HCT116 (cell line): ENCODE results near the gene NHSL2. TPM values are rescaled to one million over a fixed set of nuclear protein-coding genes. Genes with fewer than 3 reads are reported as not detected.

Experiments
- ATAC-seq: fragments of 200-7000 bp; cut with Tn5 transposase; 2 replicates; pipeline ENCODE4 v1.9.1; 2020; ENCODE audit warnings: mild to moderate bottlenecking, moderate library complexity
- BruUV-seq: library from RNA; stranded (reverse); fragments of 400-500 nt; replicated peaks from 2 replicates; lab custom pipeline; 2021; lab: Mats Ljungman, UMichigan
- CTCF ChIA-PET: fragments of 300-600 bp; sonication (Branson Sonifier 250); formaldehyde crosslinking; loops from one replicate; lab custom pipeline; 2021; ENCODE audit warnings: antibody characterized with exemption; lab: Charles Lee
- POLR2A ChIA-PET: fragments of 300-600, 350-600 bp; sonication (Branson Sonifier 250); formaldehyde crosslinking; loops from one replicate; lab custom pipeline; 2021; ENCODE audit warnings: antibody characterized with exemption; lab: Charles Lee
- RAD21 ChIA-PET, 2 experiments: fragments of 300-600 bp; sonication (Branson Sonifier 250); formaldehyde crosslinking; loops; one replicate each; lab custom pipeline; 2023; ENCODE audit warnings: low total read pairs in 2 of 2; ENCODE audit not compliant: uncharacterized antibody in 2 of 2, unreplicated experiment in 2 of 2, low non-redundant PET in 1 of 2; lab: Charles Lee
- DNase-seq: peaks from one replicate; pipeline ENCODE4 v3.0.0-alpha.2; 2010; ENCODE audit warnings: low read depth, low spot score
- H2AFZ ChIP-seq: fragments of 200-600 bp; shearing (Covaris generic), sonication (generic); 2 replicates; pipeline ENCODE4 v1.6.1; 2017; ENCODE audit warnings: low read depth, mixed run types, mixed read lengths, antibody characterized with exemption, low read length; ENCODE audit not compliant: poor library complexity, severe bottlenecking
- H3K27ac ChIP-seq: 2 replicates; pipeline ENCODE4 v1.5.1; 2012; ENCODE audit warnings: low read depth, low read length
- H3K27me3 ChIP-seq: fragments of 200-600 bp; sonication (generic); 2 replicates; pipeline ENCODE4 v1.6.1; 2016; ENCODE audit warnings: mixed run types, low read length, mixed read lengths; ENCODE audit not compliant: insufficient read depth
- H3K36me3 ChIP-seq, 2 experiments: fragments of 200-500 bp in 1 of 2; fragments of 200-600 bp in 1 of 2; sonication (Bioruptor generic) in 1 of 2; sonication (generic) in 1 of 2; 2 replicates each; pipeline versions ENCODE4 v1.5.1 to v1.6.1; 2014 to 2016; ENCODE audit warnings: low read length in 2 of 2, inconsistent platforms in 1 of 2, mixed read lengths in 1 of 2, mixed run types in 1 of 2; ENCODE audit not compliant: insufficient read depth in 2 of 2, control insufficient read depth in 1 of 2
- H3K4me1 ChIP-seq, 2 experiments: fragments of 200-600 bp in 1 of 2; sonication (generic) in 1 of 2; 2 replicates each; pipeline versions ENCODE4 v1.5.1 to v1.6.1; 2012 to 2017; ENCODE audit warnings: low read length in 2 of 2, inconsistent platforms in 1 of 2, mild to moderate bottlenecking in 1 of 2, mixed read lengths in 1 of 2, mixed run types in 1 of 2, moderate library complexity in 1 of 2; ENCODE audit not compliant: insufficient read depth in 2 of 2, control insufficient read depth in 1 of 2
- H3K4me2 ChIP-seq: fragments of 200-600 bp; sonication (generic); 2 replicates; pipeline ENCODE4 v1.6.1; 2017; ENCODE audit warnings: mixed run types, low read length, mixed read lengths
- H3K4me3 ChIP-seq, 2 experiments: fragments of 200-600 bp in 1 of 2; sonication (generic) in 1 of 2; replicated peaks in 1 of 2; 2 replicates each; pipeline ENCODE4 v1.5.1; 2011 to 2016; ENCODE audit warnings: low read length in 2 of 2, control low read depth in 1 of 2, low read depth in 1 of 2, mild to moderate bottlenecking in 1 of 2, mixed read lengths in 1 of 2, mixed run types in 1 of 2
- H3K79me2 ChIP-seq: fragments of 200-600 bp; sonication (generic); 2 replicates; pipeline ENCODE4 v1.6.1; 2017; ENCODE audit warnings: mild to moderate bottlenecking, mixed run types, low read length, moderate library complexity, mixed read lengths; ENCODE audit not compliant: insufficient read depth
- H3K9ac ChIP-seq: fragments of 200-600 bp; sonication (generic); 2 replicates; pipeline ENCODE4 v1.6.1; 2016; ENCODE audit warnings: low read length, mixed read lengths
- H3K9me2 ChIP-seq: fragments of 200-600 bp; sonication (generic), shearing (Covaris generic); 2 replicates; pipeline ENCODE4 v1.6.1; 2017; ENCODE audit warnings: mixed run types, mild to moderate bottlenecking, moderate library complexity; ENCODE audit not compliant: insufficient read depth
- H3K9me3 ChIP-seq, 2 experiments: fragments of 200-500 bp in 1 of 2; fragments of 200-600 bp in 1 of 2; sonication (Bioruptor generic) in 1 of 2; sonication (generic) in 1 of 2; 2 replicates each; pipeline ENCODE4 v1.6.1; 2014 to 2017; ENCODE audit warnings: low read length in 2 of 2, mixed read lengths in 2 of 2, inconsistent platforms in 1 of 2, low read depth in 1 of 2, mild to moderate bottlenecking in 1 of 2, mixed run types in 1 of 2, moderate library complexity in 1 of 2; ENCODE audit not compliant: control insufficient read depth in 1 of 2, insufficient read depth in 1 of 2
- H4K20me1 ChIP-seq: fragments of 200-600 bp; sonication (generic), shearing (Covaris generic); 2 replicates; pipeline ENCODE4 v1.6.1; 2017; ENCODE audit warnings: mixed run types, mild to moderate bottlenecking, moderate library complexity; ENCODE audit not compliant: insufficient read depth
- CEBPB ChIP-seq: IDR thresholded peaks from 2 replicates; pipeline ENCODE4 v1.6.1; 2012; ENCODE audit warnings: low read depth
- ELF1 ChIP-seq: IDR thresholded peaks from 2 replicates; pipeline ENCODE4 v1.6.1; 2012; ENCODE audit warnings: low read depth, borderline replicate concordance
- EZH2 ChIP-seq: fragments of 200-600 bp; sonication (generic); IDR thresholded peaks from 2 replicates; pipeline ENCODE4 v1.6.1; 2017; ENCODE audit warnings: antibody characterized with exemption, mixed run types
- EZH2phosphoT487 ChIP-seq: fragments of 200-600 bp; IDR thresholded peaks from 2 replicates; pipeline ENCODE4 v1.6.1; 2018; ENCODE audit warnings: antibody characterized with exemption, borderline replicate concordance
- FOSL1 ChIP-seq: IDR thresholded peaks from 2 replicates; pipeline ENCODE4 v1.6.1; 2012; ENCODE audit warnings: low read depth
- JUND ChIP-seq: IDR thresholded peaks from 2 replicates; pipeline ENCODE4 v1.6.1; 2012
- POLR2AphosphoS5 ChIP-seq: IDR thresholded peaks from 2 replicates; pipeline ENCODE4 v1.6.1; 2011; ENCODE audit warnings: mild to moderate bottlenecking, low read depth, low read length, moderate library complexity
- RAD21 ChIP-seq: IDR thresholded peaks from 2 replicates; pipeline ENCODE4 v1.6.1; 2012; ENCODE audit warnings: low read depth, mild to moderate bottlenecking
- SIN3A ChIP-seq: IDR thresholded peaks from 2 replicates; pipeline ENCODE4 v1.6.1; 2012; ENCODE audit warnings: low read depth
- SP1 ChIP-seq: IDR thresholded peaks from 2 replicates; pipeline ENCODE4 v1.6.1; 2012; ENCODE audit warnings: low read depth
- TCF7L2 ChIP-seq: IDR thresholded peaks from 2 replicates; pipeline ENCODE4 v1.7.0; 2011; ENCODE audit warnings: borderline replicate concordance, inconsistent platforms; ENCODE audit not compliant: insufficient read depth, insufficient read length; ENCODE audit errors: extremely low read depth
- YY1 ChIP-seq: IDR thresholded peaks from 2 replicates; pipeline ENCODE4 v1.6.1; 2011; ENCODE audit warnings: low read length, low read depth, moderate library complexity, mild to moderate bottlenecking; ENCODE audit not compliant: insufficient replicate concordance; ENCODE audit errors: extremely low read depth
- ZFX ChIP-seq: fragments of 450-650 bp; IDR thresholded peaks from 2 replicates; pipeline ENCODE4 v1.6.1; 2017
- ZNF274 ChIP-seq: fragments of 200-500 bp; sonication (Bioruptor generic); IDR thresholded peaks from 2 replicates; pipeline ENCODE4 v1.6.1; 2014; ENCODE audit warnings: mild to moderate bottlenecking, low read depth, low read length, inconsistent platforms
- intact Hi-C: fragments of 100-400 bp; cut with micrococcal nuclease; formaldehyde crosslinking; loops from 2 replicates; pipeline ENCODE4 v1.10.0; 2022
- total RNA-seq: library from RNA; stranded (reverse); gene quantifications from one replicate; pipeline ENCODE4 v1.2.1, GENCODE V29; 2021; ENCODE audit not compliant: unreplicated experiment
- TF ChIP-seq, protein P1 (sequence below), 3 experiments: fragments of 200-600 bp in 1 of 3; sonication (generic) in 1 of 3; IDR thresholded peaks in 2 of 3; conservative IDR thresholded peaks in 1 of 3; 2 replicates each; pipeline ENCODE4 v1.5.1; 2012 to 2017; ENCODE audit warnings: low read depth in 2 of 3, low read length in 2 of 3, antibody characterized with exemption in 1 of 3, borderline replicate concordance in 1 of 3, control low read depth in 1 of 3, mild to moderate bottlenecking in 1 of 3, mixed read lengths in 1 of 3, mixed run types in 1 of 3, moderate library complexity in 1 of 3; ENCODE audit not compliant: insufficient read depth in 1 of 3
- TF ChIP-seq, protein P2 (sequence below): IDR thresholded peaks from 2 replicates; pipeline ENCODE4 v1.6.1; 2011; ENCODE audit warnings: mild to moderate bottlenecking, low read length, moderate library complexity; ENCODE audit not compliant: insufficient replicate concordance; ENCODE audit errors: extremely low read depth

Gene NHSL2
- total RNA-seq, 1 experiment from 2014 or later: 0.22 TPM

DNA sequence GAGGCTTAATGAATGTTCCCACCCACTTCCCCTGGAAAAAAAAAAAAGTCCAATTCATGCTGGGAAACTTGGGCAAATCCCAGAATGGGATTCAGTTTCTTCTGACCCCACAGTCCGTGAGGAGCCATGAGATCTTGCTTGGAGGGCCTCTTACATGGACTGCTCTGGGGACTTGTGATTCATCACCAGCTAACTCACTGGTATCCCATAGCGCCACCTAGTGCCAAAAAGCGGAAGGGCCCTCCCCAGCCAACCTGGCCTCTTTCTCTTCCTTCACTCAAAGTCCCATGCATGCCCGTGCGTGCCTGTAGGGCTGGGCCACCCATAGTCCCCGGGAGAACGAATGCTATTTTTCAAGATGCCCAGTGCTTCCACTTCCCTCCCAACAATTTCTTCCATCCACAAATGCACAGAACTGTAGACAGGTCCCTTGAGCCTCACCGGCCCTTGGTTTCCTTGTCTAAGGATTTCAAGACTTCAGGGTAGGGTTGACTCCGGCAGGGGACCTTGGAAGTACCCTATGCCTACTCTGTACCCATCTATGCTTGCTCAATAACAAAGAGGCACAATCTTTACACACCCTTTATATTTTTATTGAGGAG lies 216.0 kb downstream of the NHSL2 start:
- Histone ChIP-seq H3K9me2 (no peaks in the 10 kb centered on the region), H3K27ac (no peak overlapping the region)
- BruUV-seq: no TSS peak
- POLR2A ChIA-PET: no interaction called here
- TF ChIP-seq, protein P1, sequence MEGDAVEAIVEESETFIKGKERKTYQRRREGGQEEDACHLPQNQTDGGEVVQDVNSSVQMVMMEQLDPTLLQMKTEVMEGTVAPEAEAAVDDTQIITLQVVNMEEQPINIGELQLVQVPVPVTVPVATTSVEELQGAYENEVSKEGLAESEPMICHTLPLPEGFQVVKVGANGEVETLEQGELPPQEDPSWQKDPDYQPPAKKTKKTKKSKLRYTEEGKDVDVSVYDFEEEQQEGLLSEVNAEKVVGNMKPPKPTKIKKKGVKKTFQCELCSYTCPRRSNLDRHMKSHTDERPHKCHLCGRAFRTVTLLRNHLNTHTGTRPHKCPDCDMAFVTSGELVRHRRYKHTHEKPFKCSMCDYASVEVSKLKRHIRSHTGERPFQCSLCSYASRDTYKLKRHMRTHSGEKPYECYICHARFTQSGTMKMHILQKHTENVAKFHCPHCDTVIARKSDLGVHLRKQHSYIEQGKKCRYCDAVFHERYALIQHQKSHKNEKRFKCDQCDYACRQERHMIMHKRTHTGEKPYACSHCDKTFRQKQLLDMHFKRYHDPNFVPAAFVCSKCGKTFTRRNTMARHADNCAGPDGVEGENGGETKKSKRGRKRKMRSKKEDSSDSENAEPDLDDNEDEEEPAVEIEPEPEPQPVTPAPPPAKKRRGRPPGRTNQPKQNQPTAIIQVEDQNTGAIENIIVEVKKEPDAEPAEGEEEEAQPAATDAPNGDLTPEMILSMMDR (IDR thresholded peaks at IDR 0.05 in 2 of 3, conservative IDR thresholded peaks at IDR 0.05 in 1 of 3; ENCODE audit: borderline replicate concordance in 1 of 3, insufficient read depth in 1 of 3, low read depth in 2 of 3, low read length in 2 of 3): peak; percentile 64 to 80 (median 71)
- TF ChIP-seq POLR2AphosphoS5 (no peak), RAD21 (peak; percentile 72)
- TF ChIP-seq, all 23 proteins: peak for 2
- Histone ChIP-seq H3K36me3 (no peaks in the 10 kb centered on the region), H2AFZ (no peak overlapping the region), H3K9ac (no peak overlapping the region), H3K9me3 (no peaks in the 10 kb centered on the region), H4K20me1 (no peaks in the 10 kb centered on the region), H3K4me1 (peaks cover 0 to 10% of the 10 kb centered on the region in 2 experiments; a peak in 1 of 4 replicates), H3K27me3 (no peaks in the 10 kb centered on the region), H3K4me2 (no peak overlapping the region), H3K4me3 (no peak overlapping the region), H3K79me2 (no peaks in the 10 kb centered on the region)
- ChIA-PET CTCF (interaction anchor here (0.9 to 1.2 kb wide), 4 partner anchors 11 to 108 kb away, joined by 3 to 5 read pairs (median 4); no protein-coding TSS in a partner anchor), RAD21 (interaction anchor here in 1 of 2 experiments (0.7 kb wide), 1 partner anchor 105 kb away, joined by 3 read pairs; no protein-coding TSS in a partner anchor)
- peak; percentile 83 for ATAC-seq
- peak; percentile 45 for DNase-seq
- intact Hi-C loops: loop anchor here (2.0 to 10.0 kb wide), 3 partner anchors 108 to 252 kb away; no protein-coding TSS in a partner anchor

DNA sequence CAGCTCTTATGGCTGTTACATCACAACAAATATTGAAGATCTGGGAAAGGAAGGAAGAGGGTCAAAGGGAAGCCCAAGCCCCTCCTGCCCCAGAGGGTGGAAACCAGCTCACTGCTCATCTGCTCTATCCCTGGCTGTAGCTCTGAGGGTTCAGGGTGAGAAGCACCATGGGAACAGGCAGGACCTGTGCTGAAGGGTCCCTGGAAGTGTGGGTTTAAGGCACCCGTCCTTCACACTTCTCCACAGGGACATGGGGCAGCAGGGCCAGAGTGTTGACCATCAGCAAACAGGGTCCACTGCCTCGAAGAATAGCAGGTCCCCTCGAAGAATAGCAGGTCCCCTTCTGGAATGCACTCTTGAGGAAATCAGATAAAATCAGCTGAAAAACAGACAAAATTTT lies 216.7 kb downstream of the NHSL2 start:
- Histone ChIP-seq H3K9me3 (no peaks in the 10 kb centered on the region), H4K20me1 (no peaks in the 10 kb centered on the region), H3K79me2 (no peaks in the 10 kb centered on the region), H3K36me3 (no peaks in the 10 kb centered on the region), H3K27me3 (no peaks in the 10 kb centered on the region), H2AFZ (no peak overlapping the region), H3K9me2 (no peaks in the 10 kb centered on the region), H3K27ac (no peak overlapping the region), H3K4me3 (no peak overlapping the region), H3K9ac (no peak overlapping the region), H3K4me2 (no peak overlapping the region), H3K4me1 (peaks cover 2 to 13% of the 10 kb centered on the region in 2 experiments; a peak in 3 of 4 replicates)
- no TSS peak for BruUV-seq
- ChIA-PET CTCF (interaction anchor here (1.2 kb wide), 1 partner anchor 109 kb away, joined by 4 read pairs; no protein-coding TSS in a partner anchor), POLR2A (no interaction called here), RAD21 (no interaction called here)
- no peak for ATAC-seq
- intact Hi-C loops: loop anchor here (2.0 to 10.0 kb wide), 3 partner anchors 109 to 253 kb away; no protein-coding TSS in a partner anchor
- no peak for DNase-seq
- TF ChIP-seq ELF1: no peak
- no peak for TF ChIP-seq ZNF274
- no peak for TF ChIP-seq EZH2phosphoT487
- no peak for TF ChIP-seq EZH2
- no peak for TF ChIP-seq FOSL1
- no peak for TF ChIP-seq ZFX
- TF ChIP-seq CEBPB: no peak
- TF ChIP-seq, protein P2, sequence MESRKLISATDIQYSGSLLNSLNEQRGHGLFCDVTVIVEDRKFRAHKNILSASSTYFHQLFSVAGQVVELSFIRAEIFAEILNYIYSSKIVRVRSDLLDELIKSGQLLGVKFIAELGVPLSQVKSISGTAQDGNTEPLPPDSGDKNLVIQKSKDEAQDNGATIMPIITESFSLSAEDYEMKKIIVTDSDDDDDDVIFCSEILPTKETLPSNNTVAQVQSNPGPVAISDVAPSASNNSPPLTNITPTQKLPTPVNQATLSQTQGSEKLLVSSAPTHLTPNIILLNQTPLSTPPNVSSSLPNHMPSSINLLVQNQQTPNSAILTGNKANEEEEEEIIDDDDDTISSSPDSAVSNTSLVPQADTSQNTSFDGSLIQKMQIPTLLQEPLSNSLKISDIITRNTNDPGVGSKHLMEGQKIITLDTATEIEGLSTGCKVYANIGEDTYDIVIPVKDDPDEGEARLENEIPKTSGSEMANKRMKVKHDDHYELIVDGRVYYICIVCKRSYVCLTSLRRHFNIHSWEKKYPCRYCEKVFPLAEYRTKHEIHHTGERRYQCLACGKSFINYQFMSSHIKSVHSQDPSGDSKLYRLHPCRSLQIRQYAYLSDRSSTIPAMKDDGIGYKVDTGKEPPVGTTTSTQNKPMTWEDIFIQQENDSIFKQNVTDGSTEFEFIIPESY: no peak
- no peak for TF ChIP-seq YY1
- no peak for TF ChIP-seq TCF7L2
- TF ChIP-seq SP1: no peak
- no peak for TF ChIP-seq SIN3A
- TF ChIP-seq RAD21: no peak
- no peak for TF ChIP-seq JUND
